Measurements from ENCODE around the gene SLC25A22.

Gene SLC25A22

DNA sequence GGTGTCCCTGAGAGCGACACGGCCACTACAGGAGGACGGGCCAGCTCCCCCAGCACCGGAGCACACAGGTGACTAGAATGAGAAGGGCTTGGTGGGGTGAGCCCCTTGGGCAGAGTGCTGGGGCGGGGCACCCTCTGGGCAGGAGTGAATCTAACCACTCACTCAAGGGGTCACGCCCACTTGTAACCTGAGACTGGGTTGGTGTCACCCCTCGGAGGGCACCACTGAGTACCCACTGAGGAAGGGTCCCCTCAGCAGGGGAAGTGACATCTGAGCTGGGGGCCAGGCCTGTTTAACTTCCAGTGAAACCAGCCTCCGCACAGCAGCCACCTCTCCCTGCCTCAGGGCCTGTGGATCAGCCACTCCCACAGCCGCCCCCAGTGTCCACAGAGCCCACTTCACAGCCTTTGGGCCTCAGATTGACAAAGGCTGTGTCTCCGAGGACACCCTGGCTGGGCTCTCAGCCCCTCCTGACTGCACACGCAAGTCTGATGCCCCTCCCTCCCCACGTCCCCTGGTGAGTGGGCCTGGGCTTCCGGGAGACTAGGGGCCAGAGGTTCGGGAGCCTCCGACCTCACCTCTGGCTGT is 26.4 kb downstream of the SLC25A22 start:
- no peak for DNase-seq (ENCODE audit: low read depth)

DNA sequence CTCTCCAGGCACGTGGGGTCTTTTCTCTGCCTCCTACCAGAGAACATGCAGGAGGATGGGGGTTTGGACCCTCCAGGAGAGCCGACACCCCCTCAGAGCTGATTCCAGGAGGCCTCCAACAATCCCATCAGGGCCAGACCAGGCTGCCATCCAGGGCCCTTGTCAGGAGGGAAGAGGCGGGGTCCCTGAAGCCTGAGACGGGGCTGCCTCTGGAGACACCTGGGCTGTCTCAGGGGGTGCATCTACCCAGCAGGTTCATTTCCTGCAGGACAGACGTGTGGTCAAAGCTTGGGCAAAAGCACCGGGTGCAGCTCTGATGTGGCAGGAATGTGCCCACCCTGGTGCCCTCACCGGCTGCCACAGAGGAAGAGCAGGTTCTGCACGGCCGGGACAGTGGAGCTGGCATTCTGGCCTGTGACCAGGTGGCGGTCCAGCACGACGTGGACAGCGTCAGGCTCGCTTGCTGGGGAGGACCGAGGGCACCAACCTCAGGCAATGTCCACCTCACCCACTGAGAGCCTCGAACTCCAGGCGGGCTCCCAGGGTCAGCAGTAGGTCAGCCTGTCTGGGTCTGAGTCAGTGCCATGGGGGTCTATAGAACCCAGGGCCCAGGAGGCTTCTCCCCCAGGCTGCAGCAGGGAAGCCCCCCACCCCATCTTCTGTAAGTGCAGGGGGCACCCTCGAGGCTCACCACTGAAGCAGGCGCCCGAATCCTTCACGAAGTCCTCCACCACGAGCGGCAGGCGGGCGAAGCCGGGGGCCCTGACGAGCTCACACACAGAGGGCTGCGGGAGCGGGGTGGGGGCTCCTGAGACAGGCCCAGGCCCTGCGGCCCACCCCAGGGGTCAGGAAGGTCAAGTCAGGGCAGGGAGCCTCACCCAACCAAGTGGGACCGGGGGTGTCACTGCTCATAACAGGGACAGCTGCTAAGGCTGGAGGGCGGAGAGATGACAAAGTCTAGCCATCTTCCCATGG is 27.2 kb downstream of the SLC25A22 start:
- no peak for DNase-seq (ENCODE audit: low read depth)

DNA sequence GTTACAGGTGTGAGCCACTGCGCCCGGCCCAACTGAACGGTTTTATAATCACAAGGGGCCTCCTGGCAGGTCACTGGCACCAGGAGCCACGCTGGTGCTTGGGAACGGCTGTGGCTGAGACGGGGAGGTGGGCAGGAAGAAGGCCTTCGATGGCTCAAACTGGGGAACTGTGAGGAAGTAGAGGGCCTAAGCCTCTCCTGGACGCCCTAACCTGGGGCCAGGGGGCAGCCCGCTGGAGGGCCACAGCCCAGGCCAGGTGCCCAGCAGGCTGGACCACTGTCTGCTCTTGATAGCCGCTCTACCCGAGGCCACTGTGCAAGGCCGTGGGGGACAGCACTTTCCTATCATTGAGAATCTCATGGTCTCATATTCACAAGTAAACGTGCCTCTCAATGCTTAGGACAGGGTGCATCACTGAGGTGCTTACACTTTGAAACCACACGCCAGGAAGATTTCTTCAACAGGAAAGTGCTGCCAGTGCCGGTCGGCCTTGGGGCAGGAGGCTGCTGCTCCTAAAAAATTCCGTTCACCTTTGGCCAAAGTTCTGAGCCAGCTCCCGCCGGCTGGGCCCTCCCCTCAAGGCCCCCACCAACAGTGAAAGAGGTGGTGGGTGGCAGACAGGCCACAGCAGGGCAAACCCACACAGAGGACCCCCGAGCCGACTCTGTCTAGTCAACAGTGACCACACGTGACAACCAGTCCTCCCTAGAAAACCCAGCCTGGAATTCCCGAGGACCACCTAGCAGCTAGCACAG is 28.0 kb downstream of the SLC25A22 start:
- no peak for DNase-seq (ENCODE audit: low read depth)

DNA sequence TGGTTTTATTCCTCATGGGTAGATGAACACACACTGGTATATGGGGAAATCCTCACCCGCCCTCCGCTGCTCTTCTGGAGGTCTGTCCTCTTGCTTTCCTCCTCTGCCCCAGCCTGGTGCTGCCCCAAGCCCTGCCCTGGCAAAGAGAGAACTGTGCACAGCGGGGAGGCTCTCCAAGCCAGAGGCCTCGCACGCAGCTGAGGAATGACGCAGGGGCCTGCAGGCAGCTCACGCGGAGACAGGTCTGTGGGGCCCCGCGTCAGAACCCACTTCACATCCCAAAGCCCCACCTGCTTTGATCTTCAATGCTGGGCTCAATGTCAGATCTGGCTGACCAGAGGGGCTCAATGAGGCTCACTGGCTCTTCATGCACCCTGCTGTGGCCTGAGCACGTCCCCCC is 30.8 kb downstream of the SLC25A22 start:
- no peak for DNase-seq (ENCODE audit: low read depth)

DNA sequence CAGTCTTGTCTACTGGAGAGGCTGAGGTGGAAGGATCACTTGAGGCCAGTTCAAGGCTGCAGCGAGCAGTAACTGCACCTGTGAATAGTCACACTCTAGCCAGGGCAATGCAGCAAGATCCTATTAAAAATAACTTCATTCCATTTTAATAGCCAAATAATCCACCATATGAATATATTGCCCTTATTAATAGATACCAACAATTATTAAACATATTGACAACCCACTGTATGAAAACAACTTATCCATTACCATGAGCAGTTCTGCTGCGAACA is 31.2 kb downstream of the SLC25A22 start:
- DNase-seq (ENCODE audit: low read depth) = no peak

DNA sequence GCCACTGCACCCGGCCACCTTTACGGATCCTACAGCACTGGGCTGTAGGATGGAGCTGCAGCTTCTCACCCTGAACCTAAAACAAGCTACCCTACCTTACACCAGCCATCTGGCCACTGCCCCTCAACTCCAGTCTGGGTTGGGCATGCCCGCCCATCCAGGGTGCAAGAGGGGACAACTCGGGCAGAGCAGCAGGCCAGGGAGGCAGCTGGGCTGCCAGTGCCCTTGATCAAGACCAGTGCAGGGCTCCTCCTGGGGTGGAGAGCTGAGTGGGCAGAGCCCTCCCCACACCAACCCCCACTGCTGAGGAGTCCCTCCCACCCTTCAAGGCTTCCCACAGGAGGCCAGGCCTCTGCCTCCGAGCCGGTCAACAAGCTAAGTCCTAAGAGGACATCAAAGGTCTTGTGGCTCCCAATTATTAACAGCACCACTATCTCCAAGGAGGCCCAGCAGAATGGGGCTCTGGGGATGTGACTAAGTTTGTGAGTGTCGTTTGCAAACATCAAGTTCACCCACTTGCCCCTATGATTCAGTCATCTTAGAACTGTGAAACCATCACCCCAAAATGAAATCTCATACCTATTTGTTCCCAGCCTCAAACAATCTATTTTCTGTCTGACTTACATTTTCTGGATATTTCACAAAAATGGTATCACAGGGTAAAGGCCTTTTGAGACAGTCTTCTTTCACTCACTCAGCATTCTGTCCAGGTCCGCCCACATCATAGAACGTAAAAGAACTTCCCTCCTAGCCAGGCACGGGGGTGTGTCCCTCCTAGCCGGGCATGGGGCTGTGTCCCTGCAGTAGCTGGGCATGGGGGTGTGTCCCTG is 31.8 kb downstream of the SLC25A22 start:
- DNase-seq (ENCODE audit: low read depth) = no peak

DNA sequence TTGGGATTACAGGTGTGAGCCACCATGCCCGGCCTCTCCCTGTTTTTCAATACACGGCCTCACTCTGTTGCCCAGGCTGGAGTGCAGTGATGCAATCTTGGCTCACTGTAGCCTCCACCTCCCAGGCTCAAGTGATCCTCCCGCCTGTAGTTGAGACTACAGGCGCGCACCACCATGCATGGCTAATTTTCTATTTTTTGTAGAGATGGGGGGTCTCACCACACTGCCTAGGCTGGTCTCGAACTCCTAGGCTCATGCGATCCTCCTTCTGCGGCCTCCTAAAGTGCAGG is 32.3 kb downstream of the SLC25A22 start:
- no peak for DNase-seq (ENCODE audit: low read depth)

DNA sequence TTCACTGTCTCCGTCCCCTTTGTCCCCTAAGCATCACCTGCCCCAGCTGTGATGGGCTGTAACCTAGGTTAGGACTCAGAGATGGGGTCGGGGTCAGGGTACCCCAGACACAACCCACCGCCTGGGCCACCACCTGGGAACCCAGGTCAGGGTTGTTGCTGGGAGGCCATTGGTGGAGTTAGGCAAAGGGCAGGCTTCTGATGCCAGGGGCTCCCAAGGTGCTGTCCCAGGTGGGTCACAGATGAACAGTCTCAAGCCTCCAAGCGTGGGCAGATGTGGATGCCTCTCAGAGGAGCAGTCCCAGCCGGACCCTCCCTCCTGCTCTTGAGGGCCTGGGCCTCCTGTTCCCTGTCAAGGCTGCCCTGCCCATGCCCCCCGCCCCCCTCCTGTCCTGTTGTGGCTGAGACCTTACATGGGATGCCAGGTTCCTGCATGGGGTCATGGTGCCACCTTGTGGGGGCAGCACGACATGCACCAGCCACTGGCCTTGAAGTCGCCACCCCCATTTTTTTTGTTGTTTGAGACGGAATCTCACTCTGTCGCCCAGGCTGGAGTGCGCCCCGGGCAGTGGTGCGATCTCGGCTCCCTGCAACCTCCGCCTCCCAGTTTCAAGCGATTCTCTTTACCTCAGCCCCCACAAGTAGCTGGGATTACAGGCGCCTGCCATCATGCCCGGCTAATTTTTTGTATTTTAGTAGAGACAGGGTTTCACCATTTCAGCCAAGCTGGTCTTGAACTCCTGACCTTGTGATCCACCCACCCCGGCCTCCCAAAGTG is 32.9 kb downstream of the SLC25A22 start:
- no peak for DNase-seq (ENCODE audit: low read depth)

DNA sequence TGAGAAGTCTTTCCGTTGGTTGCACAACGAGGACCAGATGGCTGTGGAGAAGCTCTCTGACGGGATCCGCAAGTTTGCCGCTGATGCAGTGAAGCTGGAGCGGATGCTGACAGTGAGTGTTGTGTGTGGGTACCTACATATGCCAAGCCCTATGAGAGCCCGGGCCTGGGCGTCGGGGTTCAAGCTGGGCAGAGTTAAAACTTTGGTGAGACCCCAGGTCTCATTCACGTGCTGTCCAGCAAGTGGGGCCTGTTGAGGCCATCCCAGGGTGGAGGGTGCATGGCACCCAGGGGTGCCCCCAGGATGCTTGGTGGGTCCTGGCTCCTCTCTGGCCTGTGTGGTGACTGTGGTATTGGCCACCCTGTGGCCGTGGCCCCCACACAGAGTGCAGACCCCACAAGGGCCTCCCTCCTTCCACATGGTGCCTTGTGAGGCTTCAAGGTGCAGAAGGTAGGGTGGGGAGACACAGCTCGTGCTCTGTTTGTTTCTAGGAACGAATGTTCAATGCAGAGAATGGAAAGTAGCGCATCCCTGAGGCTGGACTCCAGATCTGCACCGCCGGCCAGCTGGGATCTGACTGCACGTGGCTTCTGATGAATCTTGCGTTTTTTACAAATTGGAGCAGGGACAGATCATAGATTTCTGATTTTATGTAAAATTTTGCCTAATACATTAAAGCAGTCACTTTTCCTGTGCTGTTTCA is 33.6 kb downstream of the SLC25A22 start:
- no peak for DNase-seq (ENCODE audit: low read depth)

DNA sequence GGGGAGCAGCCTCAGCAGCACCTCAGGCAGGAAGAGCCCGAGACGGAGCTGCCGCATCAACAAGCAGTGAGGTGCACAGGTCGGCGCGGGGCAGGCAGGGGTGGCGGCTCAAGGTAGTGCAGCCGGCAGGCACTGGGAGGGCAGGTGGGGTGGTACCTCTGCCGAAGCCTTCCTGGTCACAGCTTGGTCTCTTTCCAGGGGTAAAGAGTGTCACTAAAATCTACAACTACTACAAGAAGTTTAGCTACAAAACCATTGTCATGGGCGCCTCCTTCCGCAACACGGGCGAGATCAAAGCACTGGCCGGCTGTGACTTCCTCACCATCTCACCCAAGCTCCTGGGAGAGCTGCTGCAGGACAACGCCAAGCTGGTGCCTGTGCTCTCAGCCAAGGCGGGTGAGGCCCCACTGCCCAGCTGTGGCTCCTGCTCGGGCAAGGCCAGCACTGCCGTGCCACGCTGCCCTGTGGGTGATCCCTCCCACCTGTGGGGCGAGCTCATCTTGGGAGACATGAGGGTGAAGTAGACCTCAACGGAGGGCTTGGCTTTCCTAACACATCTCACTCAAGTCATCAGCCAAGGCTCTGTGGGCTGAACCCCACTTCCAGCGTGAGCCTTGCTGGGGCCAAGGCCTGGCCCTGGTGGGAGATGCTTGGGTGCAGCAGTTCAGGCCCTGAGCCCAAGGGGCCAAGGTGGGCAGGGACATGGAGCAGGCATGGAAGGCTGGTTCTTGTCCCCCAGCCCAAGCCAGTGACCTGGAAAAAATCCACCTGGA is 34.3 kb downstream of the SLC25A22 start:
- no peak for DNase-seq (ENCODE audit: low read depth)

DNA sequence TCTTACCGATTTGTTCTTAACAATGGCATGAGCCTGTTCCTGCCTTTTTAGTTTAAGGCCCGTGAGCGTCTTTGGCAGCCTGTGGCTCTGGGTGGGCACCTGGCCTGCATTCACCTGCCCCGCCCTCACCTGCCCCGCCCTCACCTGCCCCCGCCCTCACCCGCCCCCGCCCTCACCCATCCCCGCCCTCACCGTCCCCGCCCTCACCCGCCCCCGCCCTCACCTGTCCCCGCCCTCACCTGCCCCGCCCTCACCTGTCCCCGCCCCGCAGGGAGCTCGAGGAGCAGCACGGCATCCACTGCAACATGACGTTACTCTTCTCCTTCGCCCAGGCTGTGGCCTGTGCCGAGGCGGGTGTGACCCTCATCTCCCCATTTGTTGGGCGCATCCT is 35.0 kb downstream of the SLC25A22 start:
- no peak for DNase-seq (ENCODE audit: low read depth)

DNA sequence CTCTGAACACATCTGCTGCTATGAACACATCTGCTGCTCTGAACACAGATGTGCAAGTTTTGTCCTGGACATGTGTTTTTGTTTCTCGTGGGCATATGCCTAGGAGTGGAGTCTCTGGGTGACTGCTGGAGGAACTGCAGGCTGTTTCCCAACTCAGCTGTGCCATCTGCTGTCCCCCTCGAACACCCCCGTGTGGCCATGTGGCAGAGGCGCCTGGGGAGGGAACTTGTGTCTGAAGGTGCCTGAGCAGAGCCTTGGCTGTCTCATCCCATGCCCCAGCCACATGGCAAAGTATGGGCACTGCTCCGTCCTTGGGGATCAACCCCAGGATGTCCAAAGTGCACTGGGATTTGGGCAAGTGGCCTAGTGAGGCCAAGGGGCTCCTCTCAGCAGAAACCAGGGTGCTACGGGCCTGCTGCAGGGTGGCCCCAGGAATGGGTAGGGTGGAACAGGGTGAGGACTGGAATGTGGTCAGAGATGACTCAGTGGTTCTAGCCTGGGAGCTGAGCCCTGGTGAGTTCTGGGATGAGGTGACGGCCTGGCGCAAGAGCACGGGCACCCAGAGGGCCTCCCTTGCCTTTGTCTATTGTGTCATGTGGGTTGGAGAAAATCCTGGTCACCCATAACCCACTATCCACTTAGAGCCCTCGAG is 35.5 kb downstream of the SLC25A22 start:
- DNase-seq (ENCODE audit: low read depth) = no peak

DNA sequence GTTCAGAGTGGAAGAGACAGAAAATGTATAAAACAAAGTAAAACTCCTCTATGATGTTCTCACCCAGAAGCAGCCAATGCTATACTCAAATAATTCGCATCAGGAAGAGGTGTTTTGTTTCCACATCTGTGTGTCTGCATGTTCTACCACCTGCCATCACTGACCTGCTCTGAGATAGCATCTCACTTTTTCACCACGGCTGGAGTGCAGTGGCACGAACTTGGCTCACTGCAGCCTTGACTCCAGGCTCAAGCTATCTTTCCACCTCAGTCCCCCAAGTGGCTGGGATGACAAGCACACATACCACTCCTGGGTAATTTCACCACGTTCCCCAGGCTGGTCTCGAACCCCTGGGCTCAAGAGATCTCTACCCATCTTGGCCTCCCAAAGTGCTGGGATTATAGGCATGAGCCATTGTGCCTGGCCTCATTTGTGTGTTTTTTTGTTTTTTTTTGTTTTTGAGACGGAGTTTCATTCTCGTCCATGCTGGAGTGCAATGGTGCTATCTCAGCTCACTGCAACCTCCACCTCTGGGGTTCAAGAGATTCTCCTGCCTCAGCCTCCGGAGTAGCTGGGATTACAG is 36.5 kb downstream of the SLC25A22 start:
- no peak for DNase-seq (ENCODE audit: low read depth)

DNA sequence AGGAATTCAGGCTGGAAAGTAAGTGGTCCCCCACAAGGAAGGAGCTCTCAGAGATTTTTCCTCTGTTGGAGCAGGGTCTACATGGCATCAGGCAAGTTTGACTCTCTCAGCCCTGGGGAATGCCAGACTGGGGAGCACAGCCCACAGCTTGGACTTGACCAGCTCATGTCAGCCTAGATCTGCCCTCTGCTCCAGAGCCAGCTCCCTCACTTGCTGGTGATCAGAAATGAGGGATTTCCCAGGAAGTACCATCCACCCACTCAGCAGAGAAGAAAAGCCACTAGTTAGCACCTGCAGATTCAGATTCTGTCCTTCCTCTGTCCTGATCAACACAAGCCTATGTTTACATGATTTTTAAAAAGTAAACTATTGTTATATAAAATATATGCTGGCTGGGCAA is 37.8 kb downstream of the SLC25A22 start:
- no peak for DNase-seq (ENCODE audit: low read depth)

DNA sequence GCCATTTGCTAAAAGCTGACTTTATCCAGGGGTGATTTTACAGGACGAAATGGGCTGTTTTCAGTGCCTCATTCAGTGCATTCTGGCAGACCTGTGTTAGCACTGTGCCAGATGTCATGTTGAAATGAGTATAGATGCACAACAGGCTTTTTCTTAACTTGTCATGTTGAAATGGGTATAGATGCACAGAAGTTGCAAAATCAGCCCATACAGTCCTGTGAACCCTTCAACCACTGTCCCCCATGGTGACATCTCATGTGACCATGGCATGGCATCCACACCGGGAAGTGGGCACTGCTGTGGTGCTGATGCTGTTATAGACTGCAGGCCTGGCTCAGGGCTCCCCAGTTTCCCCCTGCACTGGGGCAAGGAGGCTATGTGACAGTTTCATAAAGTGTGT is 48.4 kb downstream of the SLC25A22 start:
- no peak for DNase-seq (ENCODE audit: low read depth)

DNA sequence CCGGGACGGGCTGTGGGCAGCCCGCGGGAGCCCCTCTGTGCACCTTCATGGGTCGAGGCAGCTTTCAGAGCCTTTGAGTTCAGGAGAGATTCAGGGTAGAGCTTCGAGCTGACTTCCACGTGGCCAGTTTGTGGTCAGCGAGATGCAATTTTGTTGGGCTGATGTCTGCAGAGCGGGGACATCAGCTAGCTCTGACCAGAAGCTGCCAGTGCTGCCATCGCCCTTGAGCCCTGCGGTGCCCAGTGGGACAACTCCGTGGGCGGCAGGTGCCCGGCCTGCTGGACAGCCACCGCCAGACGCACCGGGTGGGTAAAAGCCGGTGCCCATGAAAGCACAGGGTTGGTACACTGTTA is 50.1 kb downstream of the SLC25A22 start:
- DNase-seq (ENCODE audit: low read depth) = no peak

DNA sequence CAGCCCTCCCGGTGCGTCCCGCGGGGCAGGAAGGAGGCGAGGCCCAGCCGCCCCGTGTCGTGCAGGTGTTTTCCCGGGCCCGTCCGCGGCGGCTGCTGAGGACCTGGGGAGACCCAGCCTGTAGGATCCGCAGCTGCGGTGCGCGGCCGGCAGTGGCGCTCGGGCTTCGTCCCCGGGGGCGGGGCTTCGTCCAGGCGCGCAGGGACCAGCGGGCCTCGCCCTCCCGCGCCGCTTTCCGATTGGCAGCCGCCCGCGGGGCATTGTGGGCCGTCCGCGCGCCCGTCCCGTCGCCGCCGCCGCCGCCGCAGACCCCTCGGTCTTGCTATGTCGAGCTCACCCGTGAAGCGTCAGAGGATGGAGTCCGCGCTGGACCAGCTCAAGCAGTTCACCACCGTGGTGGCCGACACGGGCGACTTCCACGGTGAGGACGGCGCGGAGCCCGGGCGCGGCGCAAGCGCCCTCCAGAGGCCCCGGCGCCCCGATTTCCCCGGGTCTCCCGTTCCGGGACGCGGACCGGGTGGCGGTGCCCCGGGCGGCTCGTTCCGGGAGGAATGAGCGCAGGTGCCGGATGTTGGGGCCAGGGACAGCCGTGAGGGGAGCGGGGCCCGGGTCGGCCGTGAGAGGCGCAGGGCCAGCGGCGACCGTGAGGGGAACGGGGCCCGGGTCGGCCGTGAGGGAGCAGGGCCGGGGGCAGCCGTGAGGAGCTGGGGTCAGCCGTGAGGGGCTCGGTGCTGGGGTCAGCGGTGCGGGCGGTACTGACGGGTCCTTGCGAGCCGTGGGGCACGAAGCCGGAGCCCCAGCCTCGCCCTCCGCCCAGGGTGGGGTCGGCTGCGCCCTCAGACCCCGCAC is 50.7 kb downstream of the SLC25A22 start, which contains the start of gene TALDO1:
Gene TALDO1 (plus strand): TSS at position 307 of the 849 bp plus-strand sequence. CDS start 18 bp downstream, at position 325.
- DNase-seq (ENCODE audit: low read depth) = no peak

All from CMK (cell line).